Measurements from ENCODE around the gene FRS3.
A peak's percentile ranks its signal among the peaks of the same experiment; 100 is the strongest.

The FRS3 gene

GRCh38 chr6:41734666-41735426, 44.9 kb downstream of the FRS3 start (continued):
- no peak for TF ChIP-seq PRDM4 (tag by site-specific recombination; IDR thresholded peaks at IDR 0.05)
- no peak for TF ChIP-seq ZNF302 (tag by site-specific recombination; IDR thresholded peaks at IDR 0.05; ENCODE audit: low read depth)
- peak; percentile 64 for TF ChIP-seq ZNF366 (tag by site-specific recombination; conservative IDR thresholded peaks at IDR 0.05)
- TF ChIP-seq INSM2 (tag by site-specific recombination; IDR thresholded peaks at IDR 0.05) = no peak
- TF ChIP-seq ZNF292 (tag by site-specific recombination; IDR thresholded peaks at IDR 0.05; ENCODE audit: borderline replicate concordance, low read depth) = no peak
- no peak for TF ChIP-seq ZNF266 (tag by site-specific recombination; IDR thresholded peaks at IDR 0.05; ENCODE audit: low read depth)
- no peak for TF ChIP-seq ZNF148 (tag by site-specific recombination; IDR thresholded peaks at IDR 0.05; ENCODE audit: borderline replicate concordance)
- no peak for TF ChIP-seq ZNF596 (tag by site-specific recombination; IDR thresholded peaks at IDR 0.05)
- TF ChIP-seq ZNF423 (tag by site-specific recombination; IDR thresholded peaks at IDR 0.05) = no peak
- no peak for TF ChIP-seq CTCF (tag by site-specific recombination; IDR thresholded peaks at IDR 0.05)
- TF ChIP-seq ZNF654 (tag by site-specific recombination; IDR thresholded peaks at IDR 0.05; ENCODE audit: low read depth) = no peak
- TF ChIP-seq ZNF24 (tag by site-specific recombination; IDR thresholded peaks at IDR 0.05) = no peak
- no peak for TF ChIP-seq ZNF221 (tag by site-specific recombination; IDR thresholded peaks at IDR 0.05; ENCODE audit: borderline replicate concordance)
- 0 out of 2 replicates have a peak, but pooled peaks have one; percentile 34 for TF ChIP-seq ZNF677 (tag by site-specific recombination; IDR thresholded peaks at IDR 0.05)
- TF ChIP-seq ZBTB21 (tag by site-specific recombination; IDR thresholded peaks at IDR 0.05) = no peak
- no peak for TF ChIP-seq ZNF10 (tag by site-specific recombination; IDR thresholded peaks at IDR 0.05)
- no peak for TF ChIP-seq ZNF639 (tag by site-specific recombination; IDR thresholded peaks at IDR 0.05)
- no peak for TF ChIP-seq ZNF23 (tag by site-specific recombination; IDR thresholded peaks at IDR 0.05; ENCODE audit: borderline replicate concordance)
- no peak for TF ChIP-seq ZNF132 (tag by site-specific recombination; IDR thresholded peaks at IDR 0.05; ENCODE audit: borderline replicate concordance)
- TF ChIP-seq ZNF311 (tag by site-specific recombination; IDR thresholded peaks at IDR 0.05; ENCODE audit: borderline replicate concordance) = no peak
- peak; percentile 11; the same call in 1 of the 2 replicates for TF ChIP-seq KLF17 (tag by site-specific recombination; IDR thresholded peaks at IDR 0.05)
- TF ChIP-seq ZNF843 (tag by site-specific recombination; IDR thresholded peaks at IDR 0.05) = no peak
- no peak for TF ChIP-seq FEZF1 (tag by site-specific recombination; IDR thresholded peaks at IDR 0.05)
- no peak for TF ChIP-seq ZNF16 (tag by site-specific recombination; IDR thresholded peaks at IDR 0.05; ENCODE audit: low read depth)
- TF ChIP-seq ZNF621 (tag by site-specific recombination; IDR thresholded peaks at IDR 0.05) = no peak
- no peak for TF ChIP-seq ZSCAN18 (tag by site-specific recombination; IDR thresholded peaks at IDR 0.05)
